GM12892 (cell line): ENCODE measurements around the gene KAT8.

ENCODE experiments used
- POLR2A ChIP-seq: IDR thresholded peaks from 2 replicates; pipeline ENCODE4 v1.6.1; 2011; ENCODE audit warnings: low read depth, low read length, control low read depth
- POLR2AphosphoS5 ChIP-seq: IDR thresholded peaks from 2 replicates; pipeline ENCODE4 v1.6.1; 2011; ENCODE audit warnings: low read depth, low read length, control low read depth
- TAF1 ChIP-seq: IDR thresholded peaks from 2 replicates; pipeline ENCODE4 v1.6.1; 2011; ENCODE audit warnings: low read depth, mild to moderate bottlenecking, control low read depth, low read length, borderline replicate concordance

- TF ChIP-seq POLR2AphosphoS5 (no peak), POLR2A (no peak), TAF1 (no peak)
Measured at GRCh38 chr16:31078597-31079341, 38.7 kb upstream of the KAT8 start.
